Measurements from ENCODE around the gene BEAN1. TPM values are rescaled to one million over a fixed set of nuclear protein-coding genes. Genes with fewer than 3 reads are reported as not detected.

Gene BEAN1
- total and polyA plus RNA-seq, 12 donors = 0.11 to 0.54 (median 0.18) TPM; not detected in 2

GRCh38 chr16:66516808-66517585 is 89.9 kb downstream of the BEAN1 start:
- 17 to 21% (median 19%) methylated on average over 12 to 15 of the region's 15 CpGs for WGBS, 4 donors

DNA sequence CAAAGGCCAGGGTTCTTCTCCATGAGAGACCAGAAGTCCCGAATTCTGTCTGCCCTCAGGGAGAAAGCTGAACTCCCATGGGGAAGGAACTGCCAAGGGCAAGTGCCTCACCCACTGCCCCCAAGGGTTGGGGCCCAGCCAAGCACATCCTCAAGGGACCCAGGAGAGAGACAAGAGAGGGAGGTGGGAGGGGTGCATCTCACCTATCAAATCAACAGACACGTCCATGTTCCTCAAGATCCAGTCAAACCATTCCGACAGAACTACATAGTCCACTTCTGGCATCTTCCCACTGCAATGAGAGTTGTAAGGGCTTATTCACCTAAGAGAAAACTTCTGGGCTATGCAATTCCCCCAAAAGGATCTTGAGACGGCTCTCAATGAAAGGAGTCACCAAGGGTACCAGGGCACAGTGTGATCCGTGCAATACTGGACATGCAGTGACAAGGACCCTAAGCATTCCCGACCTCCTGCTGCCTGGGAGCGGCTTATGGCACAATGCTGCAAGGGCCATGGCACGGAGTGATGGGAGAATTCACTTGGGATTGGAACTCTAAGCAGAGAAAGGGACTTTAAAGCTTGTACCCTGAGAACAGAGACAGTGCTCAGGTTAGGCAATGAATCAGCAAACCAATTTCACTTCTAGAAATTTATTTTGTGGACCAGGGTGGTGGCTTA is 90.6 kb downstream of the BEAN1 start:
- DNase-seq = peak in 5 of 7 donors; percentile 7 to 57 (median 35)
- H3K9me3 ChIP-seq (replicated peaks in 1 of 3) = no peaks in the 10 kb centered on the region
- TF ChIP-seq POLR2A (IDR thresholded peaks at IDR 0.05) = no peak
- TF ChIP-seq, protein P1, sequence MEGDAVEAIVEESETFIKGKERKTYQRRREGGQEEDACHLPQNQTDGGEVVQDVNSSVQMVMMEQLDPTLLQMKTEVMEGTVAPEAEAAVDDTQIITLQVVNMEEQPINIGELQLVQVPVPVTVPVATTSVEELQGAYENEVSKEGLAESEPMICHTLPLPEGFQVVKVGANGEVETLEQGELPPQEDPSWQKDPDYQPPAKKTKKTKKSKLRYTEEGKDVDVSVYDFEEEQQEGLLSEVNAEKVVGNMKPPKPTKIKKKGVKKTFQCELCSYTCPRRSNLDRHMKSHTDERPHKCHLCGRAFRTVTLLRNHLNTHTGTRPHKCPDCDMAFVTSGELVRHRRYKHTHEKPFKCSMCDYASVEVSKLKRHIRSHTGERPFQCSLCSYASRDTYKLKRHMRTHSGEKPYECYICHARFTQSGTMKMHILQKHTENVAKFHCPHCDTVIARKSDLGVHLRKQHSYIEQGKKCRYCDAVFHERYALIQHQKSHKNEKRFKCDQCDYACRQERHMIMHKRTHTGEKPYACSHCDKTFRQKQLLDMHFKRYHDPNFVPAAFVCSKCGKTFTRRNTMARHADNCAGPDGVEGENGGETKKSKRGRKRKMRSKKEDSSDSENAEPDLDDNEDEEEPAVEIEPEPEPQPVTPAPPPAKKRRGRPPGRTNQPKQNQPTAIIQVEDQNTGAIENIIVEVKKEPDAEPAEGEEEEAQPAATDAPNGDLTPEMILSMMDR (IDR thresholded peaks at IDR 0.05) = no peak
- H3K4me3 ChIP-seq = peak overlapping the region in 1 of 4 donors; percentile 27
- no peaks in the 10 kb centered on the region for H3K36me3 ChIP-seq (replicated peaks in 1 of 2)
- H3K4me1 ChIP-seq (replicated peaks in 1 of 2) = peaks cover 43 to 75% of the 10 kb centered on the region in 2 donors
- H3K27ac ChIP-seq = peak overlapping the region; percentile 91 to 99 (median 97)
- WGBS, 4 donors = 72 to 82% (median 80%) methylated on average over 4 to 8 of the region's 8 CpGs
- intact Hi-C loops (cut with DNase I) = no loop called here
- no peaks in the 10 kb centered on the region for H3K27me3 ChIP-seq

More at GRCh38 chr16:66516808-66517585, 89.9 kb downstream of the BEAN1 start:
- Histone ChIP-seq H3K27me3 (no peaks in the 10 kb centered on the region), H3K4me1 (replicated peaks in 1 of 2) (peaks cover 43 to 75% of the 10 kb centered on the region in 2 donors), H3K36me3 (replicated peaks in 1 of 2) (no peaks in the 10 kb centered on the region), H3K27ac (peak overlapping the region; percentile 91 to 99 (median 97)), H3K4me3 (peak overlapping the region in 1 of 4 donors; percentile 27), H3K9me3 (replicated peaks in 1 of 3) (no peaks in the 10 kb centered on the region)
- intact Hi-C loops (cut with DNase I) = no loop called here
- peak; percentile 97 to 99 (median 99) for DNase-seq
- TF ChIP-seq, protein P1 (IDR thresholded peaks at IDR 0.05) = no peak
- TF ChIP-seq POLR2A (IDR thresholded peaks at IDR 0.05) = peak in 1 of 2 donors; percentile 65

DNA sequence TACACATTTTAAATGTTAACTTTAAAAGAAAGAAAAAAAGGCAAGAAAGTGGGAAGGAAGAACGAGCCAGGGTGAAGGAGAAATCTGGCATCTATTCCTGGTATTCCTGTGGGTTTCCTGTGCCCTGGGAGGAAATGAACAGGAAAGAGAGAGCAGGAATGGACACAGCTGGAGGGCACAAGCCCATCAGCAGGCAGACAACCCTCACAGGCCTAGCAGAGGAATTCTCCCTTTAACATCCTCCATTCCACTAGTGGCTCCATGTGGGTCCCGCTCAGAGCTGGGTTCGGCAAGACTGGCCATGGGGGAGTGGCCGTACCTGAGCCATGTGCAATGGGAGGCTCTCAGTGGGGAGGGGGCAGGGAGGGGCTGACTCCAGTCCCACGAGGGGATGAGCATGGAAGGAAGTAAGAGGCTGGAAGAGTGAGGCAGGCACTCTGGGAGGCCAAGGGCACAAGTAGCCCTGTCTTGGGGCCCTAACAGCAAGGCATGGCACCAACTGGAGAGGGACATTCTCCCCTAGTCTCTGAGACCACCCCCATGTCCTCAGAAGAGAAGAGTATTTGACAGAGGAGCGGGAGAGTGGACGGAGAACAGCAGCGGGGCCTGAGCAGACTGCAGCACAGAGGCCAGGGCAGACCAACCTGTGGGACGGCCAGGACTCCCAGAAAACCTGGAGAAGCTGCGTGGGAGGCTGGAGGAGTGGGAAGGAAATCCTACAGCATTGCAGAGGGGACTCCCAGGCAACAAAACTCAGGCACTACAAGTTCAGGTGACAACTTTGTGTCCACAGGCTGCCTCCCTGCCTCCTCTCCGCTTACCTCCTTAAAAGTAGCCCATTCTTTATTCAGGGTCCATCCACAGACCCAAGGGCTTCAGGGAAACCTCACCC is 92.6 kb downstream of the BEAN1 start:
- Histone ChIP-seq H3K4me3 (no peak overlapping the region), H3K9me3 (replicated peaks in 1 of 3) (no peaks in the 10 kb centered on the region), H3K4me1 (replicated peaks in 1 of 2) (peaks cover 53 to 84% of the 10 kb centered on the region in 2 donors), H3K36me3 (replicated peaks in 1 of 2) (no peaks in the 10 kb centered on the region), H3K27me3 (no peaks in the 10 kb centered on the region), H3K27ac (peak overlapping the region in 3 of 5 donors; percentile 84 to 97 (median 97))
- no peak for DNase-seq
- 86 to 88% (median 87%) methylated on average over 10 to 11 of the region's 11 CpGs for WGBS, 4 donors
- no peak for TF ChIP-seq POLR2A (IDR thresholded peaks at IDR 0.05)
- TF ChIP-seq, protein P1 (IDR thresholded peaks at IDR 0.05) = no peak
- intact Hi-C loops (cut with DNase I) = no loop called here

Data from adrenal gland (tissue), 12 donors.